ENCODE measurements around the gene TMEM242.

- TF ChIP-seq ATF3 (IDR thresholded peaks at IDR 0.05; ENCODE audit: borderline replicate concordance, extremely low read depth, low read depth, low read length): no peak
- no peak for TF ChIP-seq REST (IDR thresholded peaks at IDR 0.05; ENCODE audit: low read depth, low read length)
- no peak for TF ChIP-seq MYC (IDR thresholded peaks at IDR 0.05; ENCODE audit: insufficient read depth, insufficient read length, insufficient replicate concordance, low read length, severe bottlenecking)
Observed at GRCh38 chr6:157313531-157314467, 9.5 kb downstream of the TMEM242 start.
